Body of pancreas (tissue), 4 donors: ENCODE measurements around the gene DUS1L. TPM values are rescaled to one million over a fixed set of nuclear protein-coding genes. Genes with fewer than 3 reads are reported as not detected.

Experiments
- ATAC-seq: fragments of 150-250 bp; one replicate; pipeline ENCODE4 v1.9.1; 2016
- DNase-seq, 4 donors: peaks; one replicate each; pipeline ENCODE4 v3.0.0-alpha.2; 2019
- H3K27ac ChIP-seq, 4 donors: fragments of 200-600 bp; sonication (generic); 1 replicate in 3 of 4; 2 replicates in 1 of 4; pipeline versions ENCODE4 v1.5.1 to v1.6.1; 2016 to 2019; ENCODE audit warnings: mild to moderate bottlenecking in 1 of 4, mixed read lengths in 1 of 4, moderate library complexity in 1 of 4
- H3K27me3 ChIP-seq, 2 donors: fragments of 200-600 bp; sonication (generic); one replicate each; pipeline ENCODE4 v1.6.0; 2016; ENCODE audit warnings: mild to moderate bottlenecking in 1 of 2
- H3K36me3 ChIP-seq, 2 donors: fragments of 200-600 bp; sonication (generic); replicated peaks in 1 of 2; 2 replicates each; pipeline ENCODE4 v1.5.1; 2016; ENCODE audit warnings: low read depth in 2 of 2; ENCODE audit not compliant: insufficient read depth in 1 of 2
- H3K4me1 ChIP-seq: fragments of 200-600 bp; sonication (generic); one replicate; pipeline ENCODE4 v1.6.0; 2016
- H3K4me3 ChIP-seq, 2 donors: fragments of 200-600 bp; sonication (generic); 1 replicate in 1 of 2; 2 replicates in 1 of 2; pipeline ENCODE4 v1.5.1; 2016 to 2019
- H3K9me3 ChIP-seq, 3 donors: fragments of 200-600 bp; sonication (generic); 1 replicate in 2 of 3; 2 replicates in 1 of 3; pipeline ENCODE4 v1.5.1; 2016
- POLR2A ChIP-seq, 3 donors: fragments of 450-650 bp; IDR thresholded peaks; one replicate each; pipeline ENCODE4 v1.6.1; 2016; ENCODE audit warnings: antibody characterized with exemption in 3 of 3, mild to moderate bottlenecking in 2 of 3
- WGBS, 2 donors: methylation state at CpG; one replicate each; pipeline ENCODE4 v1.1.5; 2017; 5-methylcytosine and 5-hydroxymethylcytosine counted together
- intact Hi-C: fragments of 100-400 bp; cut with DNase I; formaldehyde crosslinking; loops from one replicate; pipeline ENCODE4 v1.15.1; 2023
- total RNA-seq, 2 donors: library from RNA; depleted of rRNA; stranded (reverse); fragments of >200 nt; gene quantifications; one replicate each; pipeline ENCODE4 v1.1.0, GENCODE V29; 2016
- TF ChIP-seq, protein P1 (sequence below), 7 experiments: fragments of 450-650 bp in 4 of 7; fragments of 200-600 bp in 3 of 7; sonication (generic) in 3 of 7; IDR thresholded peaks; one replicate each; pipeline ENCODE4 v1.5.1; 2016 to 2019; ENCODE audit warnings: antibody characterized with exemption in 7 of 7

Gene DUS1L
- total RNA-seq, 2 donors from 2014 or later, result 76.0 to 128 TPM

DNA sequence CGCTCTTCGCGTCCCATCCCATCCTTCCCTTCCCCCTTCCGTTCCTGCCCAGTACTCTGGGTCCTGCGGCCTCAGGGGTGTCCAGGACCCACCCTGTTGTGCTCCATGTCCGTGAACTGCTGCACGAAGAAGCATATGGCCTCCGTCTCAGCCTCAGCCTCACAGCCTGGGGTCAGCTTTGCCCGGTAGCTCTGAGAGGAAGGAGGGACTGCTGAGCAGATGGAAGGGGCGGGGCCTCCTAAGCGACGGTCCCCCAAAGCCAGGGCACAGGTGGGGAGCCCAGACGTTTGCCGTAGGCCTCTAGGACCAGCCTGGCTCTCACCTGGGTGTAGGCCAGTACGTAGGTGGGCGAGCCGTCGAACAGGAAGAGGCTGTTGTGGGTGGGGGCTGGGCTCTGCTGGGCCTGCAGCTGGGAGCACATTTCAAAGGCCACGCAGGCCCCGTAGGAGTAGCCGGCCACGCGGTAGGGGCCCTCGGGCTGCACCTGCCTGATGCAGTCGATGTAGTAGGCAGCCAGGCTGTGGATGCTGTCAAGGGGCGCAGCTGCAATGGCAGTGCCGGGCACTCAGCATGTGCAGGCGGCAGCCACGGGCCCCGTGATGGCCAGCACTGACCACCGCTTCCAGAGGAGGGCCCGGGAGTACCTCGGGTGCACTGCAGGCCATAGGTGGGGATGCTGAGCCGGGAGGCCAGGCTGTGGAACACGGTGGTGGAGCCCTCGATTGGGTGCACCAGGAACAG is 14.6 kb upstream of the DUS1L start:
- intact Hi-C loops, result no loop called here
- no peak overlapping the region for H3K27ac ChIP-seq
- ATAC-seq (no peak), DNase-seq (no peak)
- TF ChIP-seq, protein P1, sequence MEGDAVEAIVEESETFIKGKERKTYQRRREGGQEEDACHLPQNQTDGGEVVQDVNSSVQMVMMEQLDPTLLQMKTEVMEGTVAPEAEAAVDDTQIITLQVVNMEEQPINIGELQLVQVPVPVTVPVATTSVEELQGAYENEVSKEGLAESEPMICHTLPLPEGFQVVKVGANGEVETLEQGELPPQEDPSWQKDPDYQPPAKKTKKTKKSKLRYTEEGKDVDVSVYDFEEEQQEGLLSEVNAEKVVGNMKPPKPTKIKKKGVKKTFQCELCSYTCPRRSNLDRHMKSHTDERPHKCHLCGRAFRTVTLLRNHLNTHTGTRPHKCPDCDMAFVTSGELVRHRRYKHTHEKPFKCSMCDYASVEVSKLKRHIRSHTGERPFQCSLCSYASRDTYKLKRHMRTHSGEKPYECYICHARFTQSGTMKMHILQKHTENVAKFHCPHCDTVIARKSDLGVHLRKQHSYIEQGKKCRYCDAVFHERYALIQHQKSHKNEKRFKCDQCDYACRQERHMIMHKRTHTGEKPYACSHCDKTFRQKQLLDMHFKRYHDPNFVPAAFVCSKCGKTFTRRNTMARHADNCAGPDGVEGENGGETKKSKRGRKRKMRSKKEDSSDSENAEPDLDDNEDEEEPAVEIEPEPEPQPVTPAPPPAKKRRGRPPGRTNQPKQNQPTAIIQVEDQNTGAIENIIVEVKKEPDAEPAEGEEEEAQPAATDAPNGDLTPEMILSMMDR (IDR thresholded peaks at IDR 0.05), result no peak
- TF ChIP-seq POLR2A (IDR thresholded peaks at IDR 0.05), result no peak
- 92% methylated on average over 12 to 36 of the region's 36 CpGs for WGBS, 2 donors
- H3K4me3 ChIP-seq, result no peak overlapping the region
- H3K36me3 ChIP-seq, result peaks cover 12 to 27% of the 10 kb centered on the region in 2 donors
- no peaks in the 10 kb centered on the region for H3K4me1 ChIP-seq
- H3K27me3 ChIP-seq, result no peaks in the 10 kb centered on the region
- H3K9me3 ChIP-seq, result no peaks in the 10 kb centered on the region

DNA sequence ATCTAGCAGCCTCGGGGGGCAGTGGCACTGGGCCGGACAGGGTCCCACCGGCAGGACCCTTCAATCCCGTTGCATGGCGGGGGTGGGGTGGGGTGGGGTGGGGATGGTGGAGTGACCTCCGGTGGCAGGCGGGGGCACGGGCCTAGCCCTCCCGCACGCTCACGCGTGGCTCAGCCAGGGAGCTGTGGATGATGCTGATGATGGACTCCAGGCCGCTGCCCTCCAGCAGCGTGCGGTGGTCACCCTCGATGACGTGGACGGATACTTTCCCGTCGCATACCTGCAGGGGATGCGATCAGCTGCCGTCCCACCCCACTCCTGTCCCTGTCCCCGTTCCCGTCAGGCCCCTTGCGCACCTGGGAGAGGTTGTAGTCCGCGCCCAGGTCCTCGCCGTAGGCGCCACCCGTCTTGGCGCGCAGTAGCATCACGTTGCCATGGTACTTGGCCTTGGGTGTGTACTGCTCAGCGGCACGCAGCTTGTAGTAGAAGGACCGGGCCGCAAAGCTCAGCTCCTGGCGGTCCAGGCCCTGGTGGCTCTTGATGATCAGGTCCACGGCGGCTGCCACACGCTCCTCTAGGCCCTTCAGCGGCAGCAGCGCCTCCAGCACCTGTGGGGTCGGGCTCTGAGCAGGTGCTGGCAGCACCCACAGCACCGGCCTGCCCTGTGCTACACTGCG is 13.5 kb upstream of the DUS1L start:
- Histone ChIP-seq H3K4me3 (no peak overlapping the region), H3K4me1 (no peaks in the 10 kb centered on the region), H3K36me3 (peaks cover 11 to 22% of the 10 kb centered on the region in 2 donors), H3K27ac (no peak overlapping the region), H3K9me3 (no peaks in the 10 kb centered on the region), H3K27me3 (no peaks in the 10 kb centered on the region)
- ATAC-seq (no peak), DNase-seq (no peak)
- TF ChIP-seq POLR2A (IDR thresholded peaks at IDR 0.05), result no peak
- TF ChIP-seq, protein P1 (IDR thresholded peaks at IDR 0.05), result no peak
- intact Hi-C loops, result no loop called here
- 91 to 96% methylated on average over 39 to 42 of the region's 47 CpGs for WGBS, 2 donors

DNA sequence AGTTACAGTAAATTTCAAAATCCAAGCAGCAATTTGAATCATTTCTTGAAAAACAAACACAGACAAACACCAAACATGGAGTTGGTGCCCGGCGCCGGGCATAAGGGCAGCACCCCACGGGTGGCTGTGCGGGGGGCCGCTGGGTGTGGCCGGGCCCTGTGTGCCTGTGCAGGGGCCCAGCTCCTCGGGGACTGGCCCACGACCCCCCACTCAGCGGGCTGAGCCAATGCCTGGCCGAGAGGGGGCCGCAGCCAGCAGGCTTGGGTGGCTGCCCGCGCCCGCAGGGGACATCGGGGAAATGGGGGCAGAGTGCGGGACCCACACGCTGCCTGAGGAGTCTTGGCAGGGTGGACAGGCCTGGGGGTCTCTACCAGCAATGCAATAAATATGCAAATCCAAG is 12.8 kb upstream of the DUS1L start:
- 92 to 94% methylated on average over 8 to 14 of the region's 18 CpGs for WGBS, 2 donors
- Histone ChIP-seq H3K4me1 (no peaks in the 10 kb centered on the region), H3K36me3 (peaks cover 4 to 15% of the 10 kb centered on the region in 2 donors), H3K27me3 (no peaks in the 10 kb centered on the region), H3K27ac (no peak overlapping the region), H3K4me3 (no peak overlapping the region), H3K9me3 (no peaks in the 10 kb centered on the region)
- DNase-seq (no peak), ATAC-seq (no peak)
- intact Hi-C loops, result no loop called here
- TF ChIP-seq, protein P1 (IDR thresholded peaks at IDR 0.05), result no peak
- no peak for TF ChIP-seq POLR2A (IDR thresholded peaks at IDR 0.05)

DNA sequence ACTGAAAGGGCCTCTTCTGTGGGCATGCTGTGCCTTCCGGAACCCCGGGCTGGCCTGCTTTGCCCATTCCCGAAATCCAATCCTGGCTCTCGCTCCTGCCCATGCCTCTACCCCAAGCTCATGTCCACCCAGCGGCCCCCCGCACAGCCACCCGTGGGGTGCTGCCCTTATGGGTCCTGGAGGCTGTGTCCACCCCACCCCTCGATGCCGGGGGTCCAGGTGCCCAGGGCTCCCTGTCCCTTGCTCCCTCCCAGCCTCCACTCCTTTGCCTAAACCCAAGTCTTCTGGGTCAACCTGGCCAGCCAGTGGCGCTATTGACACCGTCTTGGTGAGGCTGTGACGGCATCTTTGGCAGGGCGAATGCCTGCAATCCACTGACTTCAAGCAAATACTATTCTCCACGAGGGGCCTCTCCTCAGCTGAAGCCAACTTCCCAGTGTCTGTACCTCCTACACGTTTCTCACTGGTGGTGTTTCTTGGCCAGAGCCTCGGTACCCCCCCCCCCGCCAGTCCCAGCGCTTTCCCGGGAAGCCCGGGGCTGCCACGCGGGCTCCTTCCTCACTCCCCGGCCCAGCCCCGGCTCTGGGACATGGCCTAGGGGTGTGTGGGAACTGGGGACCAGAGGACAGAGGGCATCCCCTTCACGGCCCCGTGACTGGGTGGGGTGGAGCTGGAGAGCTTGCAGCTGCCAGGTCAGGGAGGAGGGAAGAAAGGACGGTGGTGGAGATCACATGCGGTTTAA is 12.2 kb upstream of the DUS1L start:
- 73 to 75% methylated on average over 23 to 28 of the region's 28 CpGs for WGBS, 2 donors
- H3K36me3 ChIP-seq, result peaks cover 0 to 9% of the 10 kb centered on the region in 2 donors
- no peaks in the 10 kb centered on the region for H3K9me3 ChIP-seq
- no peak overlapping the region for H3K4me3 ChIP-seq
- ATAC-seq (no peak), DNase-seq (no peak)
- intact Hi-C loops, result no loop called here
- TF ChIP-seq POLR2A (IDR thresholded peaks at IDR 0.05), result no peak
- TF ChIP-seq, protein P1 (IDR thresholded peaks at IDR 0.05), result no peak
- no peak overlapping the region for H3K27ac ChIP-seq
- H3K4me1 ChIP-seq, result no peaks in the 10 kb centered on the region
- H3K27me3 ChIP-seq, result no peaks in the 10 kb centered on the region
